GM12878 (cell line): ENCODE results near the gene C14orf39. TPM values are rescaled to one million over a fixed set of nuclear protein-coding genes. Genes with fewer than 3 reads are reported as not detected.

ENCODE experiments used
- ATAC-seq: fragments of 200-7000 bp; cut with Tn5 transposase; 3 replicates; pipeline ENCODE4 v1.9.1; 2020; ENCODE audit warnings: mild to moderate bottlenecking, moderate library complexity
- BruUV-seq: library from RNA; stranded (reverse); fragments of 400-500 nt; replicated peaks from 2 replicates; lab custom pipeline; 2021; lab: Mats Ljungman, UMichigan
- CTCF ChIA-PET: fragments of 300-600 bp; sonication (Branson Sonifier 250); formaldehyde crosslinking; extraction: SDS; loops from one replicate; lab custom pipeline; 2021; ENCODE audit warnings: inconsistent platforms; lab: Yijun Ruan, JAX
- POLR2A ChIA-PET: fragments of 350-600 bp; formaldehyde crosslinking; extraction: SDS; loops from one replicate; lab custom pipeline; 2021; ENCODE audit warnings: inconsistent platforms; lab: Charles Lee
- RAD21 ChIA-PET: fragments of 300-600 bp; sonication (Branson Sonifier 250); formaldehyde crosslinking; loops from one replicate; lab custom pipeline; 2023; ENCODE audit warnings: antibody characterized with exemption; ENCODE audit not compliant: unreplicated experiment; lab: Charles Lee
- SMC1A ChIA-PET: fragments of 300-600 bp; sonication (Branson Sonifier 250); formaldehyde crosslinking; loops from one replicate; lab custom pipeline; 2023; ENCODE audit not compliant: unreplicated experiment, uncharacterized antibody; lab: Charles Lee
- DNase-seq: peaks from one replicate; pipeline ENCODE4 v3.0.0-alpha.2; 2011; ENCODE audit warnings: low read depth, low spot score
- FAIRE-seq: peaks from 3 replicates; lab custom pipeline; 2011; peaks lifted over from hg19 to GRCh38; lab: Jason Lieb, UNC
- H2AFZ ChIP-seq: 2 replicates; pipeline ENCODE4 v1.6.0; 2011; ENCODE audit warnings: low read depth, low read length, control low read depth; ENCODE audit not compliant: control insufficient read depth
- H3K27ac ChIP-seq: 2 replicates; pipeline ENCODE4 v1.5.1; 2011; ENCODE audit warnings: control low read depth; ENCODE audit not compliant: control insufficient read depth, insufficient read depth
- H3K27me3 ChIP-seq, 2 experiments: replicated peaks in 1 of 2; 2 replicates each; pipeline versions ENCODE4 v1.6.0 to v1.6.1; 2011; ENCODE audit warnings: low read length in 1 of 2; ENCODE audit not compliant: control insufficient read depth in 2 of 2, insufficient read depth in 2 of 2
- H3K36me3 ChIP-seq, 2 experiments: 2 replicates each; pipeline ENCODE4 v1.5.1; 2011; ENCODE audit warnings: low read length in 1 of 2; ENCODE audit not compliant: control insufficient read depth in 2 of 2, insufficient read depth in 2 of 2
- H3K4me1 ChIP-seq: 2 replicates; pipeline ENCODE4 v1.6.1; 2011; ENCODE audit warnings: mild to moderate bottlenecking, low read length, moderate library complexity, mixed read lengths; ENCODE audit not compliant: control insufficient read depth, insufficient read depth
- H3K4me2 ChIP-seq: 2 replicates; pipeline ENCODE4 v1.6.0; 2011; ENCODE audit warnings: control low read depth; ENCODE audit not compliant: control insufficient read depth, insufficient read depth
- H3K4me3 ChIP-seq: fragments of 200-600 bp; sonication (generic); 2 replicates; pipeline ENCODE4 v1.5.1; 2016
- H3K79me2 ChIP-seq: 2 replicates; pipeline ENCODE4 v1.6.0; 2011; ENCODE audit warnings: low read length; ENCODE audit not compliant: control insufficient read depth, insufficient read depth
- H3K9ac ChIP-seq: 2 replicates; pipeline ENCODE4 v1.8.0; 2011; ENCODE audit warnings: low read length, control low read depth, mixed read lengths; ENCODE audit not compliant: control insufficient read depth, insufficient read depth
- H3K9me3 ChIP-seq: replicated peaks from 3 replicates; pipeline ENCODE4 v1.5.1; 2011; ENCODE audit warnings: mild to moderate bottlenecking, low read length; ENCODE audit not compliant: control insufficient read depth, insufficient read depth
- H4K20me1 ChIP-seq: 2 replicates; pipeline ENCODE4 v1.6.0; 2011; ENCODE audit not compliant: control insufficient read depth, insufficient read depth
- BHLHE40 ChIP-seq, 2 experiments: fragments of 450-650 bp in 1 of 2; IDR thresholded peaks; 2 replicates each; pipeline ENCODE4 v1.6.1; 2011 to 2017; ENCODE audit warnings: low read depth in 2 of 2, borderline replicate concordance in 1 of 2, improper control_type of control experiment in 1 of 2, low read length in 1 of 2, mild to moderate bottlenecking in 1 of 2
- FOXK2 ChIP-seq: fragments of 450-650 bp; IDR thresholded peaks from 2 replicates; pipeline ENCODE4 v1.6.1; 2017; ENCODE audit warnings: mild to moderate bottlenecking, moderate library complexity
- JUNB ChIP-seq: IDR thresholded peaks from 2 replicates; pipeline ENCODE4 v1.6.1; 2016; ENCODE audit warnings: antibody characterized with exemption, mild to moderate bottlenecking
- KDM1A ChIP-seq: fragments of 200-600 bp; sonication (generic); IDR thresholded peaks from 2 replicates; pipeline ENCODE4 v1.6.1; 2016; ENCODE audit warnings: borderline replicate concordance
- PKNOX1 ChIP-seq: fragments of 450-650 bp; IDR thresholded peaks from 2 replicates; pipeline ENCODE4 v1.6.1; 2016; ENCODE audit warnings: mild to moderate bottlenecking
- RBBP5 ChIP-seq: fragments of 200-600 bp; sonication (generic); conservative IDR thresholded peaks from 2 replicates; pipeline ENCODE4 v1.6.1; 2016
- STAT1 ChIP-seq: fragments of 450-650 bp; conservative IDR thresholded peaks from 2 replicates; pipeline ENCODE4 v1.6.1; 2014; ENCODE audit warnings: antibody characterized with exemption, mild to moderate bottlenecking
- TAF1 ChIP-seq: IDR thresholded peaks from 2 replicates; pipeline ENCODE4 v1.6.1; 2011; ENCODE audit warnings: mild to moderate bottlenecking, low read depth, low read length, borderline replicate concordance
- TARDBP ChIP-seq: IDR thresholded peaks from 2 replicates; pipeline ENCODE4 v1.6.1; 2016; ENCODE audit warnings: borderline replicate concordance
- ZNF24 ChIP-seq: fragments of 450-650 bp; IDR thresholded peaks from 2 replicates; pipeline ENCODE4 v1.6.1; 2017; ENCODE audit warnings: antibody characterized with exemption, mild to moderate bottlenecking
- WGBS: methylation state at CpG from one replicate; pipeline ENCODE4 v1.1.6; 2016; ENCODE audit warnings: low lambda C conversion rate; ENCODE audit not compliant: insufficient replicate concordance, insufficient coverage; ENCODE audit errors: missing lambda C conversion rate; 5-methylcytosine and 5-hydroxymethylcytosine counted together
- in situ Hi-C: fragments of 300-500 bp; cut with MboI; formaldehyde crosslinking; loops from 9 replicates; pipeline ENCODE4 v1.14.3; 2018; ENCODE audit warnings: mixed read lengths
- intact Hi-C: fragments of 100-400 bp; cut with micrococcal nuclease; formaldehyde crosslinking; loops from one replicate; pipeline ENCODE4 v1.14.2; 2022; ENCODE audit not compliant: unreplicated experiment
- polyA plus RNA-seq, 11 experiments: library from polyadenylated mRNA; depleted of rRNA in 4 of 11; unstranded in 6 of 11; stranded (reverse) in 5 of 11; fragments of >200 nt; fragmentation: Nextera tagmentation in 4 of 11; fragmentation: Illumina TruSeq in 1 of 11; extraction: Ambion mirVana in 4 of 11; extraction: Trizol in 1 of 11; gene quantifications; 1 replicate in 1 of 11; 2 replicates in 10 of 11; pipeline versions ENCODE4 v1.2.1 to v1.2.3, GENCODE V29; 2011 to 2016; ENCODE audit warnings: inconsistent platforms in 2 of 11, missing spikeins in 2 of 11, low read depth in 1 of 11
- total RNA-seq, 4 experiments: library from RNA; depleted of rRNA in 3 of 4; stranded (reverse); fragments of >200 nt in 3 of 4; fragmentation: Illumina TruSeq in 1 of 4; extraction: Trizol in 1 of 4; gene quantifications; 2 replicates each; pipeline versions ENCODE4 v1.2.1 to v1.2.3, GENCODE V29; 2013 to 2021
- TF ChIP-seq, protein P1 (sequence below): fragments of 450-650 bp; IDR thresholded peaks from 2 replicates; pipeline ENCODE4 v1.6.1; 2016; ENCODE audit warnings: mild to moderate bottlenecking, moderate library complexity, borderline replicate concordance

Gene C14orf39
- total and polyA plus RNA-seq, 10 of the 15 experiments (the other 5 are each of a cell fraction or from before 2014, with no cell fraction given), result 0.24 to 0.31 TPM; not detected in 8

GRCh38 chr14:60487211-60487610, 1.3 kb upstream of the C14orf39 start (continued):
- no peak for TF ChIP-seq BHLHE40 (IDR thresholded peaks at IDR 0.05; ENCODE audit: borderline replicate concordance in 1 of 2, low read depth in 2 of 2, low read length in 1 of 2)

- ChIA-PET POLR2A (interaction anchor here (0.7 kb wide), 1 partner anchor 261 kb away, joined by 3 read pairs; no protein-coding TSS in a partner anchor), CTCF (no interaction called here), RAD21 (no interaction called here)
- Histone ChIP-seq H2AFZ (no peak overlapping the region), H3K27me3 (peaks cover 0 to 3% of the 10 kb centered on the region in 2 experiments; a peak in 3 of 4 replicates), H3K36me3 (no peaks in the 10 kb centered on the region), H4K20me1 (no peaks in the 10 kb centered on the region), H3K79me2 (no peaks in the 10 kb centered on the region), H3K9me3 (no peaks in the 10 kb centered on the region), H3K4me1 (no peaks in the 10 kb centered on the region), H3K27ac (no peak overlapping the region), H3K4me2 (no peak overlapping the region; the same call in 1 of the 2 replicates), H3K9ac (no peak overlapping the region), H3K4me3 (no peak overlapping the region)
- no peak for ATAC-seq
- WGBS, result 20% methylated on average over 25 of the region's 25 CpGs
- in situ Hi-C loops (no loop called here), intact Hi-C loops (no loop called here)
- no peak for DNase-seq
- FAIRE-seq, result no peak
- BruUV-seq, result no TSS peak
- no peak for TF ChIP-seq JUNB
- TF ChIP-seq, all 136 proteins: peak for 0
- SMC1A ChIA-PET, result no interaction called here
Measured at GRCh38 chr14:60485057-60485597, 736 bp downstream of the C14orf39 start.

GRCh38 chr14:60482743-60483142, 3.1 kb downstream of the C14orf39 start:
- no TSS peak for BruUV-seq
- no peak overlapping the region for H3K9ac ChIP-seq
- H2AFZ ChIP-seq, result no peak overlapping the region
- RAD21 ChIA-PET, result no interaction called here
- CTCF ChIA-PET, result interaction anchor here (1.1 kb wide), 1 partner anchor 297 kb away, joined by 4 read pairs; no protein-coding TSS in a partner anchor
- H4K20me1 ChIP-seq, result no peaks in the 10 kb centered on the region
- FAIRE-seq (no peak), ATAC-seq (no peak), DNase-seq (no peak)
- H3K27ac ChIP-seq, result no peak overlapping the region
- 0% methylated on average over 1 of the region's 1 CpG for WGBS
- H3K79me2 ChIP-seq, result no peaks in the 10 kb centered on the region
- POLR2A ChIA-PET, result no interaction called here
- intact Hi-C loops (no loop called here), in situ Hi-C loops (no loop called here)
- H3K27me3 ChIP-seq, result peaks cover 0 to 3% of the 10 kb centered on the region in 2 experiments; a peak in 3 of 4 replicates
- H3K4me2 ChIP-seq, result no peak overlapping the region
- H3K4me3 ChIP-seq, result no peak overlapping the region
- SMC1A ChIA-PET, result no interaction called here
- H3K36me3 ChIP-seq, result no peaks in the 10 kb centered on the region
- H3K9me3 ChIP-seq, result no peaks in the 10 kb centered on the region
- H3K4me1 ChIP-seq, result no peaks in the 10 kb centered on the region
- TF ChIP-seq KDM1A, result no peak
- no peak for TF ChIP-seq STAT1
- no peak for TF ChIP-seq ZNF24
- TF ChIP-seq FOXK2, result no peak
- no peak for TF ChIP-seq RBBP5
- TF ChIP-seq, protein P1, sequence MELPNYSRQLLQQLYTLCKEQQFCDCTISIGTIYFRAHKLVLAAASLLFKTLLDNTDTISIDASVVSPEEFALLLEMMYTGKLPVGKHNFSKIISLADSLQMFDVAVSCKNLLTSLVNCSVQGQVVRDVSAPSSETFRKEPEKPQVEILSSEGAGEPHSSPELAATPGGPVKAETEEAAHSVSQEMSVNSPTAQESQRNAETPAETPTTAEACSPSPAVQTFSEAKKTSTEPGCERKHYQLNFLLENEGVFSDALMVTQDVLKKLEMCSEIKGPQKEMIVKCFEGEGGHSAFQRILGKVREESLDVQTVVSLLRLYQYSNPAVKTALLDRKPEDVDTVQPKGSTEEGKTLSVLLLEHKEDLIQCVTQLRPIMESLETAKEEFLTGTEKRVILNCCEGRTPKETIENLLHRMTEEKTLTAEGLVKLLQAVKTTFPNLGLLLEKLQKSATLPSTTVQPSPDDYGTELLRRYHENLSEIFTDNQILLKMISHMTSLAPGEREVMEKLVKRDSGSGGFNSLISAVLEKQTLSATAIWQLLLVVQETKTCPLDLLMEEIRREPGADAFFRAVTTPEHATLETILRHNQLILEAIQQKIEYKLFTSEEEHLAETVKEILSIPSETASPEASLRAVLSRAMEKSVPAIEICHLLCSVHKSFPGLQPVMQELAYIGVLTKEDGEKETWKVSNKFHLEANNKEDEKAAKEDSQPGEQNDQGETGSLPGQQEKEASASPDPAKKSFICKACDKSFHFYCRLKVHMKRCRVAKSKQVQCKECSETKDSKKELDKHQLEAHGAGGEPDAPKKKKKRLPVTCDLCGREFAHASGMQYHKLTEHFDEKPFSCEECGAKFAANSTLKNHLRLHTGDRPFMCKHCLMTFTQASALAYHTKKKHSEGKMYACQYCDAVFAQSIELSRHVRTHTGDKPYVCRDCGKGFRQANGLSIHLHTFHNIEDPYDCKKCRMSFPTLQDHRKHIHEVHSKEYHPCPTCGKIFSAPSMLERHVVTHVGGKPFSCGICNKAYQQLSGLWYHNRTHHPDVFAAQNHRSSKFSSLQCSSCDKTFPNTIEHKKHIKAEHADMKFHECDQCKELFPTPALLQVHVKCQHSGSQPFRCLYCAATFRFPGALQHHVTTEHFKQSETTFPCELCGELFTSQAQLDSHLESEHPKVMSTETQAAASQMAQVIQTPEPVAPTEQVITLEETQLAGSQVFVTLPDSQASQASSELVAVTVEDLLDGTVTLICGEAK, result no peak
- TF ChIP-seq TARDBP, result no peak
- no peak for TF ChIP-seq PKNOX1
- no peak for TF ChIP-seq TAF1
